Fibroblast of lung (primary cell): ENCODE results near the gene FAM135A.

ENCODE experiments used
- CTCF ChIP-seq, 2 donors: IDR thresholded peaks in 1 of 2; conservative IDR thresholded peaks in 1 of 2; 1 replicate in 1 of 2; 2 replicates in 1 of 2; pipeline ENCODE4 v1.5.1; 2011 to 2012; ENCODE audit warnings: low read length in 2 of 2, control low read depth in 1 of 2, inconsistent platforms in 1 of 2, low read depth in 1 of 2, mild to moderate bottlenecking in 1 of 2
- EZH2 ChIP-seq: IDR thresholded peaks from 2 replicates; pipeline ENCODE4 v1.5.1; 2012; ENCODE audit warnings: low read length, control low read depth, mild to moderate bottlenecking; ENCODE audit errors: missing control alignments

GRCh38 chr6:70489364-70489763 is 76.1 kb downstream of the FAM135A start:
- TF ChIP-seq CTCF (conservative IDR thresholded peaks at IDR 0.05 in 1 of 2, IDR thresholded peaks at IDR 0.05 in 1 of 2; ENCODE audit: low read depth in 1 of 2, low read length in 2 of 2) (no peak), EZH2 (no peak)
